Measurements from ENCODE around the gene CACNA1C.

The CACNA1C gene

GRCh38 chr12:2391740-2392331, 339.0 kb downstream of the CACNA1C start:
- no peak for DNase-seq (ENCODE audit: low spot score)

GRCh38 chr12:2393016-2393415, 340.2 kb downstream of the CACNA1C start:
- DNase-seq (ENCODE audit: low spot score): no peak

- DNase-seq (ENCODE audit: low spot score): no peak
Observed at GRCh38 chr12:2393996-2394395, 341.2 kb downstream of the CACNA1C start.

GRCh38 chr12:2395354-2395977, 342.7 kb downstream of the CACNA1C start:
- DNase-seq (ENCODE audit: low spot score): peak; percentile 50

- no peak for DNase-seq (ENCODE audit: low spot score)
Observed at GRCh38 chr12:2396448-2396871, 343.7 kb downstream of the CACNA1C start.

GRCh38 chr12:2397356-2398045, 344.7 kb downstream of the CACNA1C start:
- no peak for DNase-seq (ENCODE audit: low spot score)

GRCh38 chr12:2401040-2401439, 348.3 kb downstream of the CACNA1C start:
- no peak for DNase-seq (ENCODE audit: low spot score)

GRCh38 chr12:2402073-2402579, 349.3 kb downstream of the CACNA1C start:
- DNase-seq (ENCODE audit: low spot score): no peak

GRCh38 chr12:2403221-2403976, 350.6 kb downstream of the CACNA1C start:
- DNase-seq (ENCODE audit: low spot score): no peak

- no peak for DNase-seq (ENCODE audit: low spot score)
Observed at GRCh38 chr12:2405039-2405438, 352.3 kb downstream of the CACNA1C start.

- DNase-seq (ENCODE audit: low spot score): no peak
Observed at GRCh38 chr12:2406903-2407302, 354.1 kb downstream of the CACNA1C start.

- no peak for DNase-seq (ENCODE audit: low spot score)
Observed at GRCh38 chr12:2408262-2408661, 355.5 kb downstream of the CACNA1C start.

- DNase-seq (ENCODE audit: low spot score): no peak
Observed at GRCh38 chr12:2409656-2410265, 357.0 kb downstream of the CACNA1C start.

GRCh38 chr12:2410496-2410895, 357.7 kb downstream of the CACNA1C start:
- DNase-seq (ENCODE audit: low spot score): no peak

- DNase-seq (ENCODE audit: low spot score): no peak
Observed at GRCh38 chr12:2411011-2411410, 358.2 kb downstream of the CACNA1C start.

- no peak for DNase-seq (ENCODE audit: low spot score)
Observed at GRCh38 chr12:2411616-2412304, 359.0 kb downstream of the CACNA1C start.

- DNase-seq (ENCODE audit: low spot score): no peak
Observed at GRCh38 chr12:2412305-2412643, 359.5 kb downstream of the CACNA1C start.

- no peak for DNase-seq (ENCODE audit: low spot score)
Observed at GRCh38 chr12:2413301-2413700, 360.5 kb downstream of the CACNA1C start.

- DNase-seq (ENCODE audit: low spot score): no peak
Observed at GRCh38 chr12:2413999-2414792, 361.4 kb downstream of the CACNA1C start.

- no peak for DNase-seq (ENCODE audit: low spot score)
Observed at GRCh38 chr12:2414810-2415567, 362.2 kb downstream of the CACNA1C start.

All from germinal center (tissue), 1 donor.